Measurements from ENCODE around the gene TOP3B.
A peak's percentile ranks its signal among the peaks of the same experiment; 100 is the strongest.
"Not testable (repeated sequence)": the region's sequence is repeated elsewhere in the genome, so short reads cannot be mapped to it uniquely, and the experiment has no call there.

TOP3B gene

DNA sequence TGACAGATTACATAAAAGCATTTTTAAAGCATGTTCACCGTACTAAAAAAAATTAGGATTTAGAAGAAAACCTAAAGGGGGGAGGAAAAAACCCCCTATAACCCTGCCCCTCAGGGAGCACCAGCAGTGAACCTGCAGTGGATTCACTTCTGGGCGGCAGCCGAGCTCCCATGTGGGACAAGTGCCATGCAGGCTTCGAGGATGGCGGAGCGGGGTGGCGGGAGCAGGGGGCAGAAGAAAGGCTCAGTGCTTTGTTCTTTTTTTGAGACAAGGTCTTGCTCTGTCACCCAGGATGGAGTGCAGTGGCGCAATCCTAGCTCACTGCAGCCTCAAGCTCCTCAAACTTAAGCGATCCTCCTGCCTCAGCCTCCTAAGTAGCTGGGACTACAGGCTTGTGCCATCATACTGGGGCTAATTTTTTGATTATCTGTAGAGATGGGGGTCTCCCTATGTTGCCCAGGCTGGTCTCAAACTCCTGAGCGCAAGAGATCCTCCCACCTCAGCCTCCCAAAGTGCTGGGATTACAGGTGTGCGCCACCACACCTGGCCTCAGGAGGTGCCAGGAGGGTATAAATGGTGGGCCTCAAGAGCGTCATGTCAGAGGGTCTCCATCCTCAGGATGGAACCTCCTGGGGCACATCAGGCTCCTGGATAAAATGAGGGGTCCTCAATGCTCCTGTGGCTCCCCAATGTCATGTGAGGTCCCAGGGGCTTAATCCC lies 64.0 kb downstream of the TOP3B start:
- DNase-seq (ENCODE audit: low read depth): no peak
- TF ChIP-seq, protein P1, sequence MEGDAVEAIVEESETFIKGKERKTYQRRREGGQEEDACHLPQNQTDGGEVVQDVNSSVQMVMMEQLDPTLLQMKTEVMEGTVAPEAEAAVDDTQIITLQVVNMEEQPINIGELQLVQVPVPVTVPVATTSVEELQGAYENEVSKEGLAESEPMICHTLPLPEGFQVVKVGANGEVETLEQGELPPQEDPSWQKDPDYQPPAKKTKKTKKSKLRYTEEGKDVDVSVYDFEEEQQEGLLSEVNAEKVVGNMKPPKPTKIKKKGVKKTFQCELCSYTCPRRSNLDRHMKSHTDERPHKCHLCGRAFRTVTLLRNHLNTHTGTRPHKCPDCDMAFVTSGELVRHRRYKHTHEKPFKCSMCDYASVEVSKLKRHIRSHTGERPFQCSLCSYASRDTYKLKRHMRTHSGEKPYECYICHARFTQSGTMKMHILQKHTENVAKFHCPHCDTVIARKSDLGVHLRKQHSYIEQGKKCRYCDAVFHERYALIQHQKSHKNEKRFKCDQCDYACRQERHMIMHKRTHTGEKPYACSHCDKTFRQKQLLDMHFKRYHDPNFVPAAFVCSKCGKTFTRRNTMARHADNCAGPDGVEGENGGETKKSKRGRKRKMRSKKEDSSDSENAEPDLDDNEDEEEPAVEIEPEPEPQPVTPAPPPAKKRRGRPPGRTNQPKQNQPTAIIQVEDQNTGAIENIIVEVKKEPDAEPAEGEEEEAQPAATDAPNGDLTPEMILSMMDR (IDR thresholded peaks at IDR 0.05; ENCODE audit: low read length, missing control alignments): no peak
- no peak overlapping the region for H3K4me3 ChIP-seq (replicated peaks; ENCODE audit: low read depth, low read length)

DNA sequence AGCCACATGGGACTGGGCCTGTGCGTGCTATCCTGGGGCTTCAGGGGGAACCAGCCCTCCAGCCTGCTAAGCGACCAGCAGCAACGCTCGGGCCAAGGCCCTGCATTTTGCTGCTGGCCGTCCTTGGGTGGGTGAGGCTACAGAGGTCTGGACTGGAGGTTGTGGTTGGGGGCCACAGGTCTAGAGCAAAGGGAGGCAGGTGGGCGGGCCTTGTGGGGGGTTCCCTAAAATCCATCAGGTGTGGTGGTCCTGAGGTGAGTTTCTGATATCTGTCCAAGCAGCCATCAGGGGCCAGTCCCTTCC lies 64.7 kb downstream of the TOP3B start:
- no peak overlapping the region for H3K4me3 ChIP-seq (replicated peaks; ENCODE audit: low read depth, low read length)
- TF ChIP-seq, protein P1 (IDR thresholded peaks at IDR 0.05; ENCODE audit: low read length, missing control alignments): no peak
- DNase-seq (ENCODE audit: low read depth): no peak

DNA sequence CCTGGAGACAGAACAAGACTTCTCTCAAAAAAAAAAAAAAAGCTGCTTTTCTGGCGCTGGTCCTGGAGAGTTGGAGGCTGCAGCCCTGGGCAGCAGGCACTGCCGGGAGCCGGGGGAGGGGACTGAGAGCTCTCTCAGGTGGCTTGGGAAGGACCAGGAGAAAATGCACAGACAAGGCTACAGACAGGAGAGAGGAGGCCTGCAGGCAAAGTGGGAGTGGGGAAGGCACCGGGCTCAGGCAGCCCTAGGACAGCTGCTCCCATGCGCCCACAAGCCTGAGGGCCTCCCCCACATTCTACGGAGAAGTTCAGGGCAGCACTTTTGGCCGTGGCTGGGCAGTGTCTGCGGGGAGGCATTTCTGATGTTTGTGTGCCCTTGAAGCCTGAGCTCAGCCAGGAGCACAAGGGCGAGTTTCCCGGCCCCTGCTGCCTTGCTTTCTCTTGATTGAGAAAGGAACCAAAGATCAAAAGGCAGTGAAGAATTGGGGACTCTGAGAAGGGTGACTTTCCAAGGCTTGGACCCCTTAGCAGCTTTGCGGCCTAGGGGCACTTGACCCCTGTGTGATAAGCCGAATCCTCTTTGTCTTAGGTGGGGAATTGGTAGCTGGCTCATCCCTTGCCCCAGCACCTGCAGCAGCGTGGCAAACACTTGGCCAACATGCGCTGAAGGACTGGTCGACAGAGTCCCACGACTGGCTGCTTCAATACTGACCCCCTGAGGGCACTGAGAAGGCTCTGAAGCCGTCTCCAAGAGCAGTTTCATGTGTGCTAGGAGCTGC lies 65.2 kb downstream of the TOP3B start:
- TF ChIP-seq, protein P1 (IDR thresholded peaks at IDR 0.05; ENCODE audit: low read length, missing control alignments): no peak
- no peak overlapping the region for H3K4me3 ChIP-seq (replicated peaks; ENCODE audit: low read depth, low read length)
- DNase-seq (ENCODE audit: low read depth): peak; percentile 37

DNA sequence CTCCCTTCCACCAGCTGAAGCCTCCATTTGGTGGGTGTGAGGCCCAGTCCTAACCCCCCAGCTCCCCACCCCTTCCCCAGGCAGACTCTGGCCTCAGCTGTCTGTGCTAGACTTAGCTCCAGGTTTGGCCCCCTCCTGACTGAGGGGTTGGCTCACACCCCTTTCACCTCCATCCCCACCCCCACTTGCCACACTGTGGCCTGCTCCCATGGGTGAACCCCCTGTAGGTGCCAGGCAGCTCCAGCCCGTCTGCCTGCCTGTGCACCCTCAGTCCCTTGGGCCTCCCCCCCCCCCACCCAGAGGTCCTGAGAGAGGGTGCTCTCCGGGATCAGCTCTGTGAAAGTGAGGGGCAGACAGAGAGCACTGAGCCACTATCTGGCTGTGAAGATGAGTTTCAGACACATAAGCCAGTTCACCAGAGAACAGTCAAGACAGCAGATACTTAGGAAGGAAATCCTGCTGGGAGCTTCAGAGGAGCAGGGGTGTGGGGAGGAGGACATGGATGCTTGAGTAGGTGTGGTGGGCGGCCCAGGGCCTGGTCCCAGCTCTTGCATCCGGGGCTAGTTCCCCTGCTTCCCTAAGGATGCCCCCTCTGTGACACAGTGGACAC lies 66.2 kb downstream of the TOP3B start:
- H3K4me3 ChIP-seq (replicated peaks; ENCODE audit: low read depth, low read length): no peak overlapping the region
- DNase-seq (ENCODE audit: low read depth): no peak
- TF ChIP-seq, protein P1 (IDR thresholded peaks at IDR 0.05; ENCODE audit: low read length, missing control alignments): no peak

DNA sequence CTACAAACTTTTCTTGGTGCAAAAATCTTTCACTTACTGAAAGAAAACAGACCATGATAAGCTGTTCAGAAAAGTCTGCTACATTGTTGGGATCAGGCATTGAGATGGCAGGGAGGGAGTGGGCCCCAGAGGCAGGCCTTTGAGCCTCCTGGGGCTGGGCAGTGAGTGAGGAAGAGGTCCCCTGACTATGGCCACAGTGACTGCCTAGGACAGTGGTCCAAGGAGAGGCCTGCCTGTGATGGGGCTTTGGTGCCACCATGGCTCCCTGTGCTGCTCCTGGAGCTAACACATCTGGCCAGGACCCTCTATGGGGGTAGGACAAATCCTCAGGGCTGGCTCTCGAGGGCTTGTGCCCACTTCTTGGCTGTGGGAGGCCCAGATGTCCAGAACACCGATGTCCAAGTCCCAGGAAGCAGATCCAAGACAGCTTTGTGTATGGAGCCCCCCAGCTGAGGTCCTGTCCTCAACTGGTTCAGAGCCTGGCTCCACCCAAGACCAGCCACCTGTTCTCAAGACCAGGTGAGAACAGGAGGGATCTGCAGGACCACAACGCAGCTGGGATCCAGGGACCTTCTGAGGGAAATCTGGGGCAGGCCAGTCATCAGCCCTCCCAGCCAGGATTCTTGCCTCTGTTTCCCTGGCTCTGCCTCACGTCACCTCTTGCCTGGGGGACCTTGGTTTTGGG lies 66.8 kb downstream of the TOP3B start:
- no peak overlapping the region for H3K4me3 ChIP-seq (replicated peaks; ENCODE audit: low read depth, low read length)
- DNase-seq (ENCODE audit: low read depth): no peak
- TF ChIP-seq, protein P1 (IDR thresholded peaks at IDR 0.05; ENCODE audit: low read length, missing control alignments): no peak

DNA sequence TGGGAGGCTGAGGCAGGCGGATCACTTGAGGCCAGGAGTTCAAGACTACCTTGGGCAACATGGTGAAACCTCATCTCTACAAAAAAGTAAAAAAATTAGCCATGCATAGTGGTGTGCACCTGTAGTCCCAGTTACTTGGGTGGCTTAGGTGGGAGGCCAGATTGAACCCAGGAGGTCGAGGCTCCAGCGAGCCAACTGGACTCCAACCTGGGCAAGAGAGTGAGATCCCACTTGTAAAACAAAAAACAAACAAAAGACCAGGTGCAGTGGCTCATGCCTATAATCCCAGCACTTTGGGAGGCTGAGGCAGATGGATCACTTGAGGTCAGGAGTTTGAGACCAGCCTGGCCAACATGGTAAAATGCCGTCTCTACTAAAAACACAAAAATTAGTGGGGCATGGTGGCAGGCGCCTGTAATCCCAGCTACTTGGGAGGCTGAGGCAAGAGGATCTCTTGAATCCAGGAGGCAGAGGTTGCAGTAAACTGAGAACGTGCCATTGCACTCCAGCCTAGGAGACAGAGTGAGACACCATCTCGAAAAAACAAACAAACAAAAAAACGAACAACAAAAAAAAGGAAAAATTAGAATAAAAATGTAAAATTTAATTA lies 68.4 kb downstream of the TOP3B start:
- not testable (repeated sequence) for H3K4me3 ChIP-seq (replicated peaks; ENCODE audit: low read depth, low read length); DNase-seq (ENCODE audit: low read depth)

DNA sequence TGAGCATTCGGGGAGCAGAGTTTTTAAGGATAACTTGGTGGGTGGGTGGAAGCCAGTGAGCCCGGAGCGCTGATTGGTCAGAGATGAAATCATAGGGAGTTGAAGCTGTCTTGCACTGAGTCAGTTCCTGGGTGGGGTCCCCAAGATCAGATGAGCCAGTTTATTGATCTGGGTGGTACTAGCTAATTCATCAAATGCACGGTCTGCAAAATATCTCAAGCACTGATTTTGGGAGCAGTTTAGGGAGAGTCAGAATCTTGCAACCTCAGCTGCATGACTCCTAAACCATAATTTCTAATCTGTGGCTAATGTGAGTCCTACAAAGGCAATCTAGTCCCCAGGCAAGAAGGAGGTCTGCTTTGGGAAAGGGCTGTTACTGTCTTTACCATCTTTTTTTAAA lies 72.2 kb downstream of the TOP3B start:
- not testable (repeated sequence) for DNase-seq (ENCODE audit: low read depth); H3K4me3 ChIP-seq (replicated peaks; ENCODE audit: low read depth, low read length)
